ENCODE results near the gene THEMIS2.

The THEMIS2 gene

DNA sequence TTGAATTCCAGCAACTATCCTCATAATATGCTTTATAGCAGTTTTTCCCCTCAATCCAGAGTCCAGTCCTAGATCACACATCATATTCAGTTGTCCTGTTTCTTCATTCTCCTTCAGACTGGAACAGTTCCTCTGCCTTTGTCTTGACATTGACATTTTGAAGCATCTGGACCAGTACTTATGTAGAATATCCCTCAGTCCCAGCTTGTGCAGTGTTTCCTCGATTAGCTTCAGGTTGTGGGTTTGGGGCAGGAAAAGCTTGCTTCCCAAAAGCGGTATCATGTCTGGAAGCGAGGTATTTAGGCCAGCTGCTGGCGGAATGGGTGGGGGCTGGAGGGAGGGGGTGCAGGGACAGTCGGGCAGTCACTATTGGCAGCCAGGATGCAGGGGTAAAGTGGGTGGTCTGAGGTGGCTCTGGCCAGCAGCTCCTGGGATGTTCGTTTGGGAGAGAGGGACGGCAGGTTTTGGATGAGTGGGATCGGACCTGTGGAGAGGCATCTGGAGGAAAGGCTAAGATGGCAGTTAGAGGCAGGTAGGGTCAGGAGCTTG, 6.5 kb downstream of the THEMIS2 start:
- Histone ChIP-seq H3K9me3 (ENCODE audit: insufficient read depth, low read length) (no peaks in the 10 kb centered on the region), H3K27me3 (ENCODE audit: low read length) (no peaks in the 10 kb centered on the region), H3K4me3 (ENCODE audit: insufficient read depth, low read length, poor library complexity, severe bottlenecking) (no peak overlapping the region), H3F3A (ENCODE audit: insufficient read depth) (no peaks in the 10 kb centered on the region), H3K79me2 (ENCODE audit: insufficient read depth, low read length) (no peaks in the 10 kb centered on the region), H2AFZ (ENCODE audit: low read depth, low read length, severe bottlenecking) (no peak overlapping the region), H4K20me1 (ENCODE audit: low read depth, low read length) (no peaks in the 10 kb centered on the region), H3K4me2 (ENCODE audit: low read depth, low read length, poor library complexity, severe bottlenecking) (no peak overlapping the region), H3K27ac (ENCODE audit: low read depth, low read length) (no peak overlapping the region), H3K9me2 (replicated peaks; ENCODE audit: insufficient read depth, low read length) (no peaks in the 10 kb centered on the region), H3K9ac (ENCODE audit: low read length) (no peak overlapping the region), H3K36me3 (ENCODE audit: low read length) (no peaks in the 10 kb centered on the region)
- no peak for TF ChIP-seq EZH2phosphoT487 (conservative IDR thresholded peaks at IDR 0.05; ENCODE audit: low read length)

DNA sequence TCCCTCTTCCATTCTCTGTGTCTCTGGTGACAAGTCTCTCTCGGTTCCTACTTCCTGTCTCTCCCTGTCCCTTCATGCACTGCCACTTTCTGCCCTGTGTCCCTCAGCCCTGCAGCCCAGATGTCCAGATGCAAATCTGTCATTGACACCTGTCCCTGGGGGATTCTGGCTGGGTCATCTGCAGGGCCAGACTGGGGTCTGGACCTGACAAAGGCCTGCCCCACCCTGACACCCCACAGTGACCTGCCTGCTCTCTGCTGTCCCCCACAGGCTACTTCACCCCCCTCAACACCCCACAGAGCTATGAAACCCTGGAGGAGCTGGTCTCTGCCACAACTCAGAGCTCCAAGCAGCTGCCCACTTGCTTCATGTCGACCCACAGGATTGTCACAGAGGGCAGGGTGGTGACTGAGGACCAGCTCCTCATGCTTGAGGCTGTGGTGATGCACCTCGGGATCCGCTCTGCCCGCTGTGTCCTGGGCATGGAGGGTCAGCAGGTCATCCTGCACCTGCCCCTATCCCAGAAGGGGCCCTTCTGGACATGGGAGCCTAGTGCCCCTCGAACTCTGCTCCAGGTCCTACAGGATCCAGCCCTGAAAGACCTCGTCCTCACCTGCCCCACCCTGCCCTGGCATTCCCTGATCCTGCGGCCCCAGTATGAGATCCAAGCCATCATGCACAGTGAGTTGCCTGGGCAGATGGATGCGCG, 7.2 kb downstream of the THEMIS2 start:
- H3K9me3 ChIP-seq (ENCODE audit: insufficient read depth, low read length): no peaks in the 10 kb centered on the region
- H3K9me2 ChIP-seq (replicated peaks; ENCODE audit: insufficient read depth, low read length): no peaks in the 10 kb centered on the region
- no peaks in the 10 kb centered on the region for H3K36me3 ChIP-seq (ENCODE audit: low read length)
- H3K27ac ChIP-seq (ENCODE audit: low read depth, low read length): no peak overlapping the region
- no peak overlapping the region for H2AFZ ChIP-seq (ENCODE audit: low read depth, low read length, severe bottlenecking)
- no peak overlapping the region for H3K9ac ChIP-seq (ENCODE audit: low read length)
- no peak overlapping the region for H3K4me2 ChIP-seq (ENCODE audit: low read depth, low read length, poor library complexity, severe bottlenecking)
- no peaks in the 10 kb centered on the region for H3F3A ChIP-seq (ENCODE audit: insufficient read depth)
- no peak overlapping the region for H3K4me3 ChIP-seq (ENCODE audit: insufficient read depth, low read length, poor library complexity, severe bottlenecking)
- H4K20me1 ChIP-seq (ENCODE audit: low read depth, low read length): no peaks in the 10 kb centered on the region
- H3K79me2 ChIP-seq (ENCODE audit: insufficient read depth, low read length): no peaks in the 10 kb centered on the region
- TF ChIP-seq EZH2phosphoT487 (conservative IDR thresholded peaks at IDR 0.05; ENCODE audit: low read length): no peak
- TF ChIP-seq, protein P1, sequence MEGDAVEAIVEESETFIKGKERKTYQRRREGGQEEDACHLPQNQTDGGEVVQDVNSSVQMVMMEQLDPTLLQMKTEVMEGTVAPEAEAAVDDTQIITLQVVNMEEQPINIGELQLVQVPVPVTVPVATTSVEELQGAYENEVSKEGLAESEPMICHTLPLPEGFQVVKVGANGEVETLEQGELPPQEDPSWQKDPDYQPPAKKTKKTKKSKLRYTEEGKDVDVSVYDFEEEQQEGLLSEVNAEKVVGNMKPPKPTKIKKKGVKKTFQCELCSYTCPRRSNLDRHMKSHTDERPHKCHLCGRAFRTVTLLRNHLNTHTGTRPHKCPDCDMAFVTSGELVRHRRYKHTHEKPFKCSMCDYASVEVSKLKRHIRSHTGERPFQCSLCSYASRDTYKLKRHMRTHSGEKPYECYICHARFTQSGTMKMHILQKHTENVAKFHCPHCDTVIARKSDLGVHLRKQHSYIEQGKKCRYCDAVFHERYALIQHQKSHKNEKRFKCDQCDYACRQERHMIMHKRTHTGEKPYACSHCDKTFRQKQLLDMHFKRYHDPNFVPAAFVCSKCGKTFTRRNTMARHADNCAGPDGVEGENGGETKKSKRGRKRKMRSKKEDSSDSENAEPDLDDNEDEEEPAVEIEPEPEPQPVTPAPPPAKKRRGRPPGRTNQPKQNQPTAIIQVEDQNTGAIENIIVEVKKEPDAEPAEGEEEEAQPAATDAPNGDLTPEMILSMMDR (IDR thresholded peaks at IDR 0.05; ENCODE audit: insufficient read depth, low read length, poor library complexity, severe bottlenecking): no peak
- H3K27me3 ChIP-seq (ENCODE audit: low read length): no peaks in the 10 kb centered on the region

DNA sequence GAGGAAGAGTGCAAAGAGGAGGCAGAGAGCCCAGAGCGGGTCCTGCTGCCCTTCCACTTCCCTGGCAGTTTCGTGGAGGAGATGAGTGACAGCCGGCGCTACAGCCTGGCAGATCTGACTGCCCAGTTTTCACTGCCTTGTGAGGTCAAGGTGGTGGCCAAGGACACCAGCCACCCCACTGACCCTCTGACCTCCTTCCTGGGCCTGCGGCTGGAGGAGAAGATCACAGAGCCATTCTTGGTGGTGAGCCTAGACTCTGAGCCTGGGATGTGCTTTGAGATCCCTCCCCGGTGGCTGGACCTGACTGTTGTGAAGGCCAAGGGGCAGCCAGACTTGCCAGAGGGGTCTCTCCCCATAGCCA, 10.2 kb downstream of the THEMIS2 start:
- no peaks in the 10 kb centered on the region for H3K27me3 ChIP-seq (ENCODE audit: low read length)
- no peaks in the 10 kb centered on the region for H3K79me2 ChIP-seq (ENCODE audit: insufficient read depth, low read length)
- no peak overlapping the region for H3K4me3 ChIP-seq (ENCODE audit: insufficient read depth, low read length, poor library complexity, severe bottlenecking)
- H3K36me3 ChIP-seq (ENCODE audit: low read length): no peaks in the 10 kb centered on the region
- no peaks in the 10 kb centered on the region for H4K20me1 ChIP-seq (ENCODE audit: low read depth, low read length)
- H3K27ac ChIP-seq (ENCODE audit: low read depth, low read length): no peak overlapping the region
- TF ChIP-seq EZH2phosphoT487 (conservative IDR thresholded peaks at IDR 0.05; ENCODE audit: low read length): no peak
- H3K9ac ChIP-seq (ENCODE audit: low read length): no peak overlapping the region
- no peaks in the 10 kb centered on the region for H3K9me3 ChIP-seq (ENCODE audit: insufficient read depth, low read length)
- H3K4me2 ChIP-seq (ENCODE audit: low read depth, low read length, poor library complexity, severe bottlenecking): no peak overlapping the region
- H3F3A ChIP-seq (ENCODE audit: insufficient read depth): no peaks in the 10 kb centered on the region
- no peaks in the 10 kb centered on the region for H3K9me2 ChIP-seq (replicated peaks; ENCODE audit: insufficient read depth, low read length)
- no peak overlapping the region for H2AFZ ChIP-seq (ENCODE audit: low read depth, low read length, severe bottlenecking)

DNA sequence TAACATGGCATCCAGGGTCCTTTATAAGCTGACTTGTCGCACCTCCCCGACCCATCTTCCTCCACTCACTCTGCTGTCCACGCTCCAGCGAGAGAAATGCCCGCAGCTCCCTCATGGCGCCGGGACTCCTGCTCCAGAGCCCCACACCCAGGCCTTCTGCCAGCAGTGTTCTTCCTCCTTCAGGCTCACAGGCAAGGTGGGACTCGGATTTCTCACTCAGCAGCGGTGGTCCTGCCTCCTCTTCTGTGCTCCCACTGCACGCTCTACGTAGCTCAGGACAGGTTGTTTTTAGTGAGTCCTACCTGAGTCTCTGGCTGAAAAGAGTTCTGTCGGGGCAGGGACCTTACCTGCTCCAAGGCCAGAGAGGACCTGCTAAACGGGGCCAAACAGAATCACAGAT, 11.2 kb downstream of the THEMIS2 start:
- no peak overlapping the region for H3K27ac ChIP-seq (ENCODE audit: low read depth, low read length)
- TF ChIP-seq, protein P1 (IDR thresholded peaks at IDR 0.05; ENCODE audit: insufficient read depth, low read length, poor library complexity, severe bottlenecking): no peak
- no peak for TF ChIP-seq EZH2phosphoT487 (conservative IDR thresholded peaks at IDR 0.05; ENCODE audit: low read length)
- no peak overlapping the region for H2AFZ ChIP-seq (ENCODE audit: low read depth, low read length, severe bottlenecking)
- H3K27me3 ChIP-seq (ENCODE audit: low read length): no peaks in the 10 kb centered on the region
- H3K4me3 ChIP-seq (ENCODE audit: insufficient read depth, low read length, poor library complexity, severe bottlenecking): no peak overlapping the region
- H3K9me2 ChIP-seq (replicated peaks; ENCODE audit: insufficient read depth, low read length): no peaks in the 10 kb centered on the region
- H3K79me2 ChIP-seq (ENCODE audit: insufficient read depth, low read length): no peaks in the 10 kb centered on the region
- no peaks in the 10 kb centered on the region for H3F3A ChIP-seq (ENCODE audit: insufficient read depth)
- H3K9me3 ChIP-seq (ENCODE audit: insufficient read depth, low read length): no peaks in the 10 kb centered on the region
- no peaks in the 10 kb centered on the region for H3K36me3 ChIP-seq (ENCODE audit: low read length)
- no peak overlapping the region for H3K9ac ChIP-seq (ENCODE audit: low read length)
- no peak overlapping the region for H3K4me2 ChIP-seq (ENCODE audit: low read depth, low read length, poor library complexity, severe bottlenecking)
- H4K20me1 ChIP-seq (ENCODE audit: low read depth, low read length): no peaks in the 10 kb centered on the region

Data from SU-DHL-6 (cell line).